ENCODE measurements around the gene OR4S2.

OR4S2 gene

GRCh38 chr11:55648027-55648426 is at the start of gene OR4S2:
OR4S2 (plus strand) TSS chr11:55648327; CDS start chr11:55650904, 2,577 bp downstream.
- no peak for DNase-seq

DNA sequence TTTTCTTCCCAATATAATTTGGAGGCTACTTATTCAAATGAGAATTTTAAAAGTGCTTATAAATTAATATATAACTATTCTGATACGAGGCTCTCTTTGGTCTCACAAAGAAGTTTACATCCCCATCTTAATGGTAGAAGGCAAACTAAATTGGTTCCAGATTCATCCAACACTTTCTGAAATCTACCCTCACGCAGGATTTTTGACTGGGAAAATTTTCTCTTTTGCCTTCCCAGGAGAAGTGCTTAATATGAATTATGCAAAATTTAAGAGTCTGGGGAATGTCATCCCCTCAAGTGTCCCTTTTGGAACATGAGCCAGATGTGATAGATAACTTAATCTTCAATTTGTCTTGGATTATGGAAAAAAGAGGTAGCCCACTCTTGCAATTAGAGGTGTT is 40.6 kb upstream of the OR4S2 start, which contains the start of gene OR4C11:
OR4C11 (minus strand) TSS at position 101 of the 400 bp plus-strand sequence. CDS start 3,272 bp downstream, outside the sequence.
- DNase-seq, result no peak

DNA sequence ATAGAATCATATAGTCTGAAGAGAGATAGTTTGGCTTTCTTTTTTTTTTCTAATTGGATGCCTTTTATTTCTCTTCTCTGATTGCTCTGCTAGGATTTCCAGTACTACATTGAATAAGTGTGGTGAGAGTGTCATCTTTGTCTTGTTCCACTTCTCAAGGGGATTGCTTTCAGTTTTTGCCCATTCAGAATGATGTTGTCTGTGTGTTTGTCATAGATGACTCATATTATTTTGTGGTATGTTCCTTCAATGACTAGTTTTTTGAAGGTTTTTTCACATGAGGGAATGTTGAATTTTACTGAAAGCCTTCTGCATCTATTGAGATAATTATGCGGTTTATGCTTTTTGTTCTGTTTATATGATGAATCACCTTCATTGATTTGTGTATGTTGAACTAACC is 23.6 kb upstream of the OR4S2 start:
- no peak for DNase-seq

DNA sequence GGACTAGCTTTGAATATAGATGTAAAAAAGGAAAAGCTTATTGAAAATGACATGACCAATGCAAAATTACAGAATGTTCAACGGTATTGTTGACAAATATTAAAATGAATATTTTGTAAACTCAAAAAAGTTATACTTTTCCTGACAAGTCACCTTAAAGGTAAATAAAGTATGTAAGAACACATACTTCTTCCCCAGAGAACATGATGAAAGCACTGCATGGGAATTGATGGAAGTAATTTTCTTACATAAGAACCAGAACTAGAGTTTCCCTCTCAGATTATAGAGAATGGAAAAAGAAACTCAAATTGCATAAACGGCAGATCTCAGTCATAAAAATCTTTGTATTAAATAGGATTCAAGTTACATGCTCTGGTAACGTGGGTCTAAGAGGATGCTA is 13.3 kb upstream of the OR4S2 start, which contains the start of gene OR4P4:
OR4P4 (plus strand) TSS at position 301 of the 400 bp plus-strand sequence.
- no peak for DNase-seq

DNA sequence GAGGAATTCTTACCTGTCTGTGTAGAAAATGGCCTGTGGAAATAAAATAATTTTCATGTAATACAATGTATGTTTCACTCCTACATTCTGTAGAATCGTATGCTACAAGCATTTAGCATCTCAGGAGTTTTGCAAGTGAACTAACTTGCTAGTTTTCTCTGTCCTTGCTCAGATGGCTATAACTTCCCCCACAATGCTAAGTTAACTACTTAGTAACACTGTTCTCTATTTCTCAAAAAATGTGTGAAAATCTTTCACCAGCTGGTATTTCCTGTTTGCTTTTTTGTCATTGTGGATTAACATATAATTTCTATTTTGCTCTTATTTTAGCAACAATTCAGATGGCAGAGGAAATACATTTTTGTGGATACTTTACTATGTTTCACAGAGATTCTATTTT is 4.4 kb downstream of the OR4S2 start:
- no peak for DNase-seq

DNA sequence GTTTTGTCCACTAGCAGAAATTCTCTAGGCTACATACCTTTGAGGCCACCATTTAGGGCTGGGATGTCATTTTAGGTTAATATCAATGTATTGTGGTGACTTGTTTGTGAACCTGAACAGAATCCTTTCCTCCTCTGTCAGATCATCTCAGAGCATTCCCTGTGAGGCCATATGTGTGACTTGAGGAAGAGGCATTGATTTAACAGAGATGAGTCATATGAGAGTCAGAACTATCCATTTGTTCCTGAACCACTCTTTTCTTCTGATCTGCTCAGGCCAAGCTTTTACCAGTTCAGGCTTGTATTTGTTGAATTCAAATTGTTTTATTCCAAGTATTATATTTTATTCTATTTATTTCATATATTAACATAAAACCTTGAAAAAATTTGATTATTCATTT is 7.0 kb downstream of the OR4S2 start:
- no peak for DNase-seq

- no peak for DNase-seq
Observed at GRCh38 chr11:55658031-55658573, 10.0 kb downstream of the OR4S2 start.

DNA sequence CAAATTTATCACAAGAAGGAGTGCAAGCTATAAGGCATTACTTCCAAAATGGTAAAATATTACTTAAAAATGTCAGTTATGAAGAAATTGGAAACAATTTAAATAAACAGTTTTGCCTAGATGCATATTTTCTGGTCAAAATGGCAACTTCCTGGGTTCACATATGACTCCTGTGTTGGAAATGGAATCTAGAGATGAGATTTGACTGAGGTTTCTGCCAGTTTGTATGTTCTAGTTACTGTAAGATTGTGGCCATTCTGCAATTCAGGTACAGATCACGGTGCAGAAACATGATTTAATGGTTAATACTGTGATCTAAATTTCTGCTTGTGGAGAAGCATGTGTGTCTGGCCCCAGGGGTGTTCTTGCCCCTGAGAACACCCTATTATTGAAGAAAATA is 10.5 kb downstream of the OR4S2 start:
- no peak for DNase-seq

DNA sequence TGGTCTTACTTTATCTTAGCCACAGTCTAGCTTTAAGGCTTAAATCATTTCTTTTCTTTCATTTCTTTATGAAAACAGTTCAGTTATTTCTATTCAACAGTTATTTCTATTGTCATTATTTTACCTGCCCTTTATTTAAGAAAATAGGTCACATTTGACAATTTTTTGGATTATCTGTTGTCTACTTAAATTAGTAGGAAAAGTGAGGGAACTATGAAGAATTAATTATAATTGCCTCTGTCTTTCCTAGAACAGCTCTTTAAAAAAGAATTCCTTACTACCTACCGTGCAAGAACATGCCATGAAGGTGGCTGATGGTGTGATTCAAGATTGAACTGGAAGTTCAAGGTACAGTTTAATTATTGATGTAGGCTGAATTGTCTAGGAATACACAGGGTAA is 13.8 kb downstream of the OR4S2 start, which contains the start of gene OR4C6:
OR4C6 (plus strand) TSS at position 301 of the 400 bp plus-strand sequence. CDS start 2,966 bp downstream, outside the sequence.
- DNase-seq, result no peak

GRCh38 chr11:55669376-55669775 is 21.2 kb downstream of the OR4S2 start:
- no peak for DNase-seq

DNA sequence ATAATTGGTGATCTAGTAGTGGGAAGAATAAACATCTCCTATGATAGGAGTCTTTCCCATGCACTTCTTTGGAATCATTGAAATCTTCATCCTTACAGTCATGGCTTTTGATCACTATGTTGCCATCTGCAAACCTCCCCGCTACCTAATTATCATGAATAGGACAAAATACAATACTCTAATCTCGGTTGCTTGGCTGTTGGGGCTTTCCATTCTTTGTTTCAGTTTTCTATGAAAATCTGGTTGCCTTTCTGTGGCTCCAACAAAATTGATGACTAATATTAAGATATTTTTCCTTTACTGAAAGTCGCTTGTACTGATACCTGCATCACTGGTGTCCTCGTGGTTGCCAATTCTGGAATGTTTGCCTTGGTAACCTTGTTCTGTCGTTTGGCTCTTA is 25.7 kb downstream of the OR4S2 start:
- no peak for DNase-seq

GRCh38 chr11:55697817-55698216 is 49.7 kb downstream of the OR4S2 start:
- no peak for DNase-seq

- DNase-seq, result no peak
Observed at GRCh38 chr11:55701429-55701828, 53.3 kb downstream of the OR4S2 start.
